Inferior parietal cortex (tissue), 1 donor: Measurements from ENCODE around the gene AP4E1.
"Not testable (repeated sequence)": the region's sequence is repeated elsewhere in the genome, so short reads cannot be mapped to it uniquely, and the experiment has no call there.

Source experiments
- DNase-seq: peaks from one replicate; pipeline ENCODE4 v3.0.0-alpha.2; 2016; ENCODE audit errors: extremely low spot score

Gene AP4E1

GRCh38 chr15:50889589-50889988, 18.9 kb upstream of the AP4E1 start:
- no peak for DNase-seq

DNA sequence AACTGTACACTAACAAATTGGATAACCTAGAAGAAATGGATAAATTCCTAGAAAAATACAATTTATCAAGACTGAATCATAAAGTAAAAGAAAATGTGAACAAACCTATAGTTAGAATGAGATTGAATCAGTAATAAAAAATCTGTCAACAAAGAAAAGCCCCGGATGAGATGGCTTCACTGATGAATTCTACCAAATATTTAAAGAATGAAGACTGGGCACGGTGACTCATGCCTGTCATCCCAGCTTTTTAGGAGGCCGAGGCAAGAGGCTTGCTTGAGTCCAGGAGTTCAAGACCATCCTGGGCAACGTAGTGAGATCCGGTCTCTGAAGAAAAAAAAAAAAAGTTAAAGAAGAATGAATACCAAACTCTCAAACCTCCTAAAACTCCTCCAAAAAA, 17.7 kb upstream of the AP4E1 start:
- no peak for DNase-seq

GRCh38 chr15:50891159-50891558, 17.3 kb upstream of the AP4E1 start:
- DNase-seq = no peak

GRCh38 chr15:50893976-50894375, 14.5 kb upstream of the AP4E1 start:
- DNase-seq = no peak

DNA sequence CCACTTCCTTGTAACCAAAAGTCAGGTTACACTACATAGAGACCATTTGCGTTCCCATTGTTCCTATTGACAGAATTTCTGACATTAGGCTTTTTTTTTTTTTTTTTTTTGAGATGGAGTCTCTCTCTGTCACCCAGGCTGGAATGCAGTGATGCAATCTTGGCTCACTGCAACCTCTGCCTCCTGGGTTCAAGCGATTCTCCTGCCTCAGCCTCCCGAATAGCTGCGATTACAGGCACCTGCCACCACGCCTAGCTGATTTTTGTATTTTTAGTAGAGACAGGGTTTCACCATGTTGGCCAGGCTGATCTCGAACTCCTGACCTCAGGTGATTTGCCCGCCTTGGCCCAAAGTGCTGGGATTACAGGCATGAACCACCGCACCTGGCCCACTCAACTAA, 7.1 kb upstream of the AP4E1 start:
- not testable (repeated sequence) for DNase-seq

- DNase-seq = no peak
These were observed 4.3 kb upstream of the AP4E1 start for GRCh38 chr15:50904211-50904610.

DNA sequence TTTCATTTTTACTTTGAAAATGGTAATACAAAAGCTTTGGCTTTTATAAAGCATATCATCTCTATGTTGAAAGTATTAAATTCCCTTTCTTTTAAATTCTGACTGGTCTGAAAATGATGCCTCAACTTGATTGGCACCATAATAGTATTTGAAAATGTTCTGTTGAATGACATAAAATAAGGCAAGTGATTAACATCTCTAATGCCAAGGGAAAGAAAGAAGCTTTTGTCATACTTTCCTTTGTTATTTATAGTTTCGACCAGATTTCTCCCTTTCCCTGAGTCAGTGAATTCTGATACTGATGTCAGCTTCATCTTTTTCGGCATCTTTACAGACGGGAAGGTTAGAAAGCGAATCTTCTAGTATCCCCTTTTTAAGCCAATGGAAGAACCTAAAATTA, 3.4 kb upstream of the AP4E1 start:
- DNase-seq = no peak

DNA sequence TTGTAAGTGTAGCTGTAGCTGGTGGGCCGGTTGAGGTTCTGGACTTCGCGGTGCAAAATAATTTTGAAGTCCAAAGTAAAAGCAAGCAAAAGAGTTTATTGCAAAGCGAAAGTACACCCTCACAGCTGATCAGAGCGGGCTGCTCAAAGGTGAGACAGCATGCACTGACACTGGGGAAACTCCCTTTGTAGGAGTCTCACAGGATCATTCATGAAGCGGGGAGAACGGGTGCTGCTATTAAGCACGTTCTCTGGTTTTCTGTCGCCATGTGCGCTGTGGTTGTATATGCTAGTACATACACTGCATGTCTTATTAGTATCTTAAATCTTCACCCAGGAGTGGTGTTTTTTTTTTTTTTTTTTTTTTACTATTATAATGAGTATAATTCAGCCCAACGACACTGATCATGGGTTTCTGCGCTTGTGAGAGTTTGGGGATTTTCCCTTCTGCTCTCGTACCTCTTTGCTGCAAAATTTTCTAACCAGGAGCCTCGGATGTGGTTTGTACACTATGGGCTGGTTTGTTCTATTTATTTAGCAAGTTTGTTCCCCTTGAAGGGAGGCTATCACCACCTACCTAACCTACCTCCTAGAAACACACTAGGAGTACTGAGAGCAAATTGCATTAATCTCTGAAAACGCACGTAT, 1.4 kb upstream of the AP4E1 start:
- peak; percentile 11 for DNase-seq

DNA sequence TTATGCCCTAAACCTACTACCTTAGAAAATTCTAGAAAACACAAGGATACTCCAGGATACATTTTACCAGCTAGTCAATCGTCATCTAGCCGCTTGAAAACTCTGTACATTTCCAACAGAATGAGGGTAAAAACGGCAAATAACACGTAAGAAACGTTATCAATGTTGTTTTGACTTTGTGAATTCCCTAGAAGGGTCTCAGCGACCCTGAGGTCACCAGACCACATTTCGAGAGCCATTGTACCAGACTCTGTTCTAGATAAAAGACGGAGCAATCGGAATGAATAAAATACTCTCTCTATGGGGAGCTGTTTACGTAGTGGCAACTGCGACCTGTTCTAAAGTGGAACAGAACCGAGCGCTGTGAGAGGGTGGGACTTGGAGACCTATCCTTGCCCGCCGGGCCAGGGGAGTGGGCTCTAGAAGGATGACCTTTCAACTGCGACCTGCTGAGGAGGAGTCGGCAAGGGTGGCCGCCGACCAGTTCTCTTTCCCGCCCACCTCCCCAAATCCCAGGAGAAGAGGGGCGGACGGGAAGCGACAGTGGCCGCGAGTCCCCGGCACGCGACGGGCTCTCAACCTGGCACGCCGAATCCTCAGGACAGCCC, 778 bp upstream of the AP4E1 start:
- DNase-seq = peak; percentile 49

- DNase-seq = no peak
These were observed 481 bp downstream of the AP4E1 start for GRCh38 chr15:50909010-50909317.

DNA sequence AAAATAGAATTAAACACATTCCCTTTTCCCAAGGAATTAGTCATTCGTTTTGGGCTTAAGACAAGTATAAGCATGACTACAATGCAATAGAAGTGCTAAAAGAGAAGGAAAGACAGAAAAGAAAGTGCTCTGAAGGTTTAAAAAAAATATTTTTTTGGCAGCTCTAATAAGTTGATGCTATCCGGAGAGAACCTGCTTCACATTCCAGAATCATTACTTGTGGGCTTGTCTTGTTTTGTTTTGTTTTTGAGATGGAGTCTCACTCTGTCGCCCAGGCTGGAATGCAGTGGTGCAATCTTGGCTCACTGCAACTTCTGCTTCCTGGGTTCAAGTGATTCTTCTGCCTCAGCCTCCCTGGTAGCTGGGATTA, 1.9 kb downstream of the AP4E1 start:
- not testable (repeated sequence) for DNase-seq

- DNase-seq = no peak
These were observed 2.5 kb downstream of the AP4E1 start for GRCh38 chr15:50911001-50911400.

DNA sequence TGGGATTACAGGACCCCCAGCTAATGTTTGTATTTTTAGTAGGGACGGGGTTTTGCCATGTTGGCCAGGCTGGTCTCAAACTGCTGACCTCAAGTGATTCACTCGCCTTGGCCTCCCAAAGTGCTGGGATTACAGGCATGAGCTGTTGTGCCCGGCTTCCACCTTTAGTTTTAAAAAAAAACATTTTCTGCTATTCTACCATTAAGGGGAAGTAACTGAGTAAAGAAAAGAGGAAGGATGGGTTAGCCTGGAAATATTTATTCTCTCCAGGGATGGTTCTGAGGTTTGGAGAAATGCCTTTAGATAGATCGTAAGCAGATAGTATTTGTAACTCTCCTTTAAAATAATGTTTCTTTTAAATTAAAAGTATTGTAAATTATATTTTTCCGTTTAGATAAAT, 3.1 kb downstream of the AP4E1 start:
- no peak for DNase-seq

DNA sequence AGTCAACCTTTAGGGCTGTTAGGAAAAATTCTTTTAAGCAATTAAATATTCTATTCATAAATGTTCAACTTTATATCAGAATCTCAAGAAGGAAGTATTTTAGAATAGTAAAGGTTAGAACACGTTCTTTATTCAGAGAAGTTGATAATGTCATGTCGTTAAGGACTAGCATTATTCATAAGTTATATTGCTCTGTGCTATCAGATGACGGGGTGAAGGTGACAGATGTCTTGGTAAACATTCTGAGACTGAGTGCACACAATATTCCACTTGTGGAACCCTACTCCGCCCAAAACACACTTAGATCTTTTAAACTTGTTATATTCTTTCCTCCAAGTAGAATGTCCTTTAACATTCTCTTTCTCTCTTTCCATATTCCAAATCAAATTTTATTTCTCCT, 7.9 kb downstream of the AP4E1 start:
- no peak for DNase-seq

DNA sequence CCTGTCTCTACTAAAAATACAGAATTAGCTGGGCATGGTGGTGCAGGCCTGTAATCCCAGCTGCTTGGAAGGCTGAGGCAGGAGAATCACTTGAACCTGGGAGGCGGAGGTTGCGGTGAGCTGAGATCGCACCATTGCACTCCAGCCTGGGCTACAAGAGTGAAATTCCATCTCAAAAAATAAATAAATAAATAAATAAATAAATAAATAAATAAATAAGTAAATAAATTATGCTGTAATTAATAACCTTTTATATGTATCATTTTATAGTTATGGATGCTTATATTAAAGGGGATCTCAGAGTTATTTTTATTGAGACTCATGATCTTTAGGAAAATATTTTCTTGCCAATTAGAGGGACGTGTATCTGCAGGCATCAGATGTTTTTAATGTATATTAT, 10.9 kb downstream of the AP4E1 start:
- not testable (repeated sequence) for DNase-seq

GRCh38 chr15:50925281-50925680, 16.8 kb downstream of the AP4E1 start:
- DNase-seq = no peak

GRCh38 chr15:50929062-50929461, 20.6 kb downstream of the AP4E1 start:
- DNase-seq = no peak

DNA sequence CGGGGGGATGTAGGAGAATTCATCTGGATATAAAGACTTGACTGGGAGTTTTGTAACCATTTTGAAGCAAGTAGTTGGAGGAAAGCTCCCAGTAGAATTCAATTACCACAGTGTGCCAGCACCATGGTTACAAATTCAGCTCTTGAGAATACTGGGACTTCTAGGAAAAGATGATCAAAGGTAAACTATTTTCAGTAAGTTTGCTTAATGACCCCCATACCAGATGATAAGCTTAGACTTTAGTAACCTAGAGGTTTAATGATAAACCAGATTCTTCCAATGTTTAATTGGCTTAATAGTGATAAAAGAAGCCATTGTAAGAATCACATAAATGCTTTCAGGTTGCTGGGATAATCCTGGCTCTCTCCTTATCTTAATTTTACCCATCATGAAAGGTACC, 22.3 kb downstream of the AP4E1 start:
- no peak for DNase-seq

DNA sequence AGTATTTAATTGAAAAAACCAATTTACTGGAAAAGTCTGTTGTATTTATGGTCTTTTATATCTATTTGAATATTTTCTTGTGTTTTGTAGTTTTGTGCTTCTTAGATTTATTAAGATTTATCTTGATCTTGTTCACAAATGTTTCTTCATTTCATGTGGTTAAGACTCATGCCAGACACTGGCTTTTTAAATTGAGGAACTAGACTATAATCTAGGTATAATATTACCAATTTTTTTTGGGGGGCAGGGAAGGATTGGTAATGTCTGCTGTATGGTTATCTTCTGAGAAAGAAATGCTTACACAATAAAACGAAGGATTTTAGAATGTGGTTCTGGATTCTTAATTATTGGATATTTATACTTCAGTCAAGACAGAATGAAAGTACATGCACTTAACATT, 24.9 kb downstream of the AP4E1 start:
- DNase-seq = no peak

DNA sequence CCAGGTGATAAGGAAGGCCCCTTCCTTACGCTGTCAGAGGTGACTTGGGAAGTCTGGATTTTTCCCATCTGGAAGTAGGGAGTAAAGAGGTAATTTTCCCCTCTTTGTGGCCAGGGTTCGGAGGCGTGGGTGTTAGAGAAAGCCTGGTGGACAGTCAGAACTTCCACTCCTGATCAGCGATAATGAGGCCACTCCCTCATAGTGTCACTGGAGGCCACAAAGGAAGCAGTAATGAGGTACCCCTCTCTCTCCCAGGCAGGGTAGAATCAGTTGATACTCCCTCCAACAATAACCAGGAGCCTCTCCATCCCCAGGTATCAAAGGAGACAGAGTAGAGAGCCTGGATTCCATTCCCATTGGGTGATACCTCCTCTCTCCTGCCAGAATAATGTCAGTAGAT, 30.0 kb downstream of the AP4E1 start:
- no peak for DNase-seq

DNA sequence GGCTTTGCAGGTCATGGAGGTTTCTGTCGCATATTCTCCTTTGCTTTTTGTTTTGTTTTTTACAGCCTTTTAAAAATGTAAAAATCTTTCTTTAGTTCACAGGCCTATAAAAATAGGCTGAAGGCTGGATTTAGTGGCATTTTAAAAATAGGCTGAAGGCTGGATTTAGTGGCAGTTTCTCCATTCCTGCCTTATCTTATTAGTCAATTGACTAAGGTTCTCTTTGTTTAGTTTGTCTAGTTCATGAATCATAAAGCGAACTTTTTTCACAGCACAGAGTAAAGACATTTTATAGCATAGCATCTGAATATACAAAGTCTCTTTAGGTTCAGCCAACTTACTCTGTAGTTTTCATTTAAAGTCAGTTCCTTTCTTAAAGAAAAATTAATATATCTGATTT, 31.4 kb downstream of the AP4E1 start:
- no peak for DNase-seq

- DNase-seq = no peak
These were observed 32.0 kb downstream of the AP4E1 start for GRCh38 chr15:50940506-50940905.

- DNase-seq = no peak
These were observed 35.2 kb downstream of the AP4E1 start for GRCh38 chr15:50943638-50944037.

DNA sequence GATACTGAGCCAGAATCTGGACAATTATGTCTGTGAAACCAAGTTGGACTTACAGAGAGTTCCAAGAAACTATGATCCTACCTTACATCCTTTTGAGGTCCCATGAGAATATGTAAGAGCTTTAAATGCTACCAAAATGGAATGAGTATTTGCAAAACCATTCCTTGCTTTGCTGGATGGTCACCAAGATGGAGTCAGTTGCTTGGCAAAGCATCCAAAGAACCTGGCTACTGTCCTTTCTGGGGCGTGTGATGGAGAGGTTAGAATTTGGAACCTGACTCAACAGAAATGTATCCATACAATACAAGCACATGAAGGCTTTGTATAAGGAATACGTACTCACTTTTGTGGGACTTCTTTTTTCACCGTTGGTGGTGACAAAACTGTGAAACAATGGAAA, 36.2 kb downstream of the AP4E1 start:
- DNase-seq = no peak
